K562 (cell line): ENCODE results near the gene NDUFA3.

Source experiments
- BHLHE40 ChIP-seq: IDR thresholded peaks from 2 replicates; pipeline ENCODE4 v1.6.1; 2011; ENCODE audit warnings: low read length, improper control_type of control experiment
- ELF4 ChIP-seq: fragments of 450-650 bp; formaldehyde crosslinking; IDR thresholded peaks from 2 replicates; pipeline ENCODE4 v1.4.0; 2022; ENCODE audit warnings: missing genetic modification characterization
- POLR2A ChIP-seq: fragments of 450-650 bp; conservative IDR thresholded peaks from 2 replicates; pipeline ENCODE4 v1.6.1; 2016
- TRIM28 ChIP-seq: fragments of 450-650 bp; IDR thresholded peaks from 2 replicates; pipeline ENCODE4 v1.6.1; 2017
- ZNF121 ChIP-seq: sonication (generic); formaldehyde crosslinking; conservative IDR thresholded peaks from 2 replicates; pipeline ENCODE4 v1.8.0; 2022; ENCODE audit warnings: missing genetic modification reagents
- ZNF764 ChIP-seq: fragments of 250-450 bp; sonication (Bioruptor Pico); IDR thresholded peaks from 2 replicates; pipeline ENCODE4 v1.4.0; 2020; ENCODE audit warnings: low read depth, mild to moderate bottlenecking, moderate library complexity
- ZNF77 ChIP-seq: fragments of 250-450 bp; sonication (Bioruptor Pico); IDR thresholded peaks from 2 replicates; pipeline ENCODE4 v1.5.0; 2020
- TF ChIP-seq, protein P1 (sequence below), 3 experiments: IDR thresholded peaks in 2 of 3; conservative IDR thresholded peaks in 1 of 3; 2 replicates each; pipeline ENCODE4 v1.5.1; 2011 to 2012; ENCODE audit warnings: low read length in 3 of 3, mild to moderate bottlenecking in 3 of 3, control low read depth in 2 of 3, improper control_type of control experiment in 1 of 3, inconsistent platforms in 1 of 3, low read depth in 1 of 3, mixed read lengths in 1 of 3, moderate library complexity in 1 of 3; ENCODE audit not compliant: insufficient read depth in 2 of 3
- TF ChIP-seq, protein P2 (sequence below): fragments of 250-450 bp; sonication (Bioruptor Pico); IDR thresholded peaks from 2 replicates; pipeline ENCODE4 v1.5.0; 2020; ENCODE audit warnings: mild to moderate bottlenecking, borderline replicate concordance
- TF ChIP-seq, protein P3 (sequence below): fragments of 200-600 bp; sonication (generic); IDR thresholded peaks from one replicate; pipeline ENCODE4 v1.6.1; 2012; ENCODE audit warnings: mild to moderate bottlenecking, low read depth, low read length, inconsistent platforms
- TF ChIP-seq, protein P4 (sequence below): sonication (generic); formaldehyde crosslinking; IDR thresholded peaks from 2 replicates; pipeline ENCODE4 v1.8.0; 2022; ENCODE audit warnings: mild to moderate bottlenecking, missing genetic modification reagents

DNA sequence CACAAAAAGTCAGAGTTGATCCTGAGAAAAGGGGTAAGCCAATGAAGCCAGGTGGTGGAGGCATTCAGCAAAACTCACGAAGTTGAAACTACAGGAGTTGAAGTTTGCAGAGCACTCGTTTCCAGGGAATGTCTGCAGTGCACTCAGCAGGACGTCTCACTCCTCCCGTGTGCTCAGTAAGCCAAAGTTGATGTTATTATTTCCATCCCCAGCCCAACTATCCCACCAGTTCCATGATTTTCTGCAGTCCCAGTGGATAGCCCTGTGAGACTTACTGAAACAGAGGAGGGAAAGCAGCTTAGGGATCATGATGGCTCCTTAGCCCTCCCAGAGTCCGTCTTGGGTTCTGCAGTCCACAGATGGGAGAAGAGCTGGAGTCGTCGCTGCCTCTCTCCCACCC, 21.6 kb upstream of the NDUFA3 start, which contains the start of gene TARM1:
- TF ChIP-seq, protein P1, sequence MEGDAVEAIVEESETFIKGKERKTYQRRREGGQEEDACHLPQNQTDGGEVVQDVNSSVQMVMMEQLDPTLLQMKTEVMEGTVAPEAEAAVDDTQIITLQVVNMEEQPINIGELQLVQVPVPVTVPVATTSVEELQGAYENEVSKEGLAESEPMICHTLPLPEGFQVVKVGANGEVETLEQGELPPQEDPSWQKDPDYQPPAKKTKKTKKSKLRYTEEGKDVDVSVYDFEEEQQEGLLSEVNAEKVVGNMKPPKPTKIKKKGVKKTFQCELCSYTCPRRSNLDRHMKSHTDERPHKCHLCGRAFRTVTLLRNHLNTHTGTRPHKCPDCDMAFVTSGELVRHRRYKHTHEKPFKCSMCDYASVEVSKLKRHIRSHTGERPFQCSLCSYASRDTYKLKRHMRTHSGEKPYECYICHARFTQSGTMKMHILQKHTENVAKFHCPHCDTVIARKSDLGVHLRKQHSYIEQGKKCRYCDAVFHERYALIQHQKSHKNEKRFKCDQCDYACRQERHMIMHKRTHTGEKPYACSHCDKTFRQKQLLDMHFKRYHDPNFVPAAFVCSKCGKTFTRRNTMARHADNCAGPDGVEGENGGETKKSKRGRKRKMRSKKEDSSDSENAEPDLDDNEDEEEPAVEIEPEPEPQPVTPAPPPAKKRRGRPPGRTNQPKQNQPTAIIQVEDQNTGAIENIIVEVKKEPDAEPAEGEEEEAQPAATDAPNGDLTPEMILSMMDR (IDR thresholded peaks at IDR 0.05 in 2 of 3, conservative IDR thresholded peaks at IDR 0.05 in 1 of 3; ENCODE audit: insufficient read depth in 2 of 3, low read depth in 1 of 3, low read length in 3 of 3), result no peak
- TF ChIP-seq TRIM28, result no peak
- TF ChIP-seq POLR2A, result no peak
- no peak for TF ChIP-seq ZNF77 (CRISPR knock-in tag)
- TF ChIP-seq ELF4 (CRISPR knock-in tag), result no peak
- TF ChIP-seq ZNF121, result no peak
- TF ChIP-seq, protein P2, sequence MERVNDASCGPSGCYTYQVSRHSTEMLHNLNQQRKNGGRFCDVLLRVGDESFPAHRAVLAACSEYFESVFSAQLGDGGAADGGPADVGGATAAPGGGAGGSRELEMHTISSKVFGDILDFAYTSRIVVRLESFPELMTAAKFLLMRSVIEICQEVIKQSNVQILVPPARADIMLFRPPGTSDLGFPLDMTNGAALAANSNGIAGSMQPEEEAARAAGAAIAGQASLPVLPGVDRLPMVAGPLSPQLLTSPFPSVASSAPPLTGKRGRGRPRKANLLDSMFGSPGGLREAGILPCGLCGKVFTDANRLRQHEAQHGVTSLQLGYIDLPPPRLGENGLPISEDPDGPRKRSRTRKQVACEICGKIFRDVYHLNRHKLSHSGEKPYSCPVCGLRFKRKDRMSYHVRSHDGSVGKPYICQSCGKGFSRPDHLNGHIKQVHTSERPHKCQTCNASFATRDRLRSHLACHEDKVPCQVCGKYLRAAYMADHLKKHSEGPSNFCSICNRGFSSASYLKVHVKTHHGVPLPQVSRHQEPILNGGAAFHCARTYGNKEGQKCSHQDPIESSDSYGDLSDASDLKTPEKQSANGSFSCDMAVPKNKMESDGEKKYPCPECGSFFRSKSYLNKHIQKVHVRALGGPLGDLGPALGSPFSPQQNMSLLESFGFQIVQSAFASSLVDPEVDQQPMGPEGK, result no peak
- no peak for TF ChIP-seq BHLHE40
- TF ChIP-seq ZNF764 (CRISPR knock-in tag), result no peak
- TF ChIP-seq, protein P3, sequence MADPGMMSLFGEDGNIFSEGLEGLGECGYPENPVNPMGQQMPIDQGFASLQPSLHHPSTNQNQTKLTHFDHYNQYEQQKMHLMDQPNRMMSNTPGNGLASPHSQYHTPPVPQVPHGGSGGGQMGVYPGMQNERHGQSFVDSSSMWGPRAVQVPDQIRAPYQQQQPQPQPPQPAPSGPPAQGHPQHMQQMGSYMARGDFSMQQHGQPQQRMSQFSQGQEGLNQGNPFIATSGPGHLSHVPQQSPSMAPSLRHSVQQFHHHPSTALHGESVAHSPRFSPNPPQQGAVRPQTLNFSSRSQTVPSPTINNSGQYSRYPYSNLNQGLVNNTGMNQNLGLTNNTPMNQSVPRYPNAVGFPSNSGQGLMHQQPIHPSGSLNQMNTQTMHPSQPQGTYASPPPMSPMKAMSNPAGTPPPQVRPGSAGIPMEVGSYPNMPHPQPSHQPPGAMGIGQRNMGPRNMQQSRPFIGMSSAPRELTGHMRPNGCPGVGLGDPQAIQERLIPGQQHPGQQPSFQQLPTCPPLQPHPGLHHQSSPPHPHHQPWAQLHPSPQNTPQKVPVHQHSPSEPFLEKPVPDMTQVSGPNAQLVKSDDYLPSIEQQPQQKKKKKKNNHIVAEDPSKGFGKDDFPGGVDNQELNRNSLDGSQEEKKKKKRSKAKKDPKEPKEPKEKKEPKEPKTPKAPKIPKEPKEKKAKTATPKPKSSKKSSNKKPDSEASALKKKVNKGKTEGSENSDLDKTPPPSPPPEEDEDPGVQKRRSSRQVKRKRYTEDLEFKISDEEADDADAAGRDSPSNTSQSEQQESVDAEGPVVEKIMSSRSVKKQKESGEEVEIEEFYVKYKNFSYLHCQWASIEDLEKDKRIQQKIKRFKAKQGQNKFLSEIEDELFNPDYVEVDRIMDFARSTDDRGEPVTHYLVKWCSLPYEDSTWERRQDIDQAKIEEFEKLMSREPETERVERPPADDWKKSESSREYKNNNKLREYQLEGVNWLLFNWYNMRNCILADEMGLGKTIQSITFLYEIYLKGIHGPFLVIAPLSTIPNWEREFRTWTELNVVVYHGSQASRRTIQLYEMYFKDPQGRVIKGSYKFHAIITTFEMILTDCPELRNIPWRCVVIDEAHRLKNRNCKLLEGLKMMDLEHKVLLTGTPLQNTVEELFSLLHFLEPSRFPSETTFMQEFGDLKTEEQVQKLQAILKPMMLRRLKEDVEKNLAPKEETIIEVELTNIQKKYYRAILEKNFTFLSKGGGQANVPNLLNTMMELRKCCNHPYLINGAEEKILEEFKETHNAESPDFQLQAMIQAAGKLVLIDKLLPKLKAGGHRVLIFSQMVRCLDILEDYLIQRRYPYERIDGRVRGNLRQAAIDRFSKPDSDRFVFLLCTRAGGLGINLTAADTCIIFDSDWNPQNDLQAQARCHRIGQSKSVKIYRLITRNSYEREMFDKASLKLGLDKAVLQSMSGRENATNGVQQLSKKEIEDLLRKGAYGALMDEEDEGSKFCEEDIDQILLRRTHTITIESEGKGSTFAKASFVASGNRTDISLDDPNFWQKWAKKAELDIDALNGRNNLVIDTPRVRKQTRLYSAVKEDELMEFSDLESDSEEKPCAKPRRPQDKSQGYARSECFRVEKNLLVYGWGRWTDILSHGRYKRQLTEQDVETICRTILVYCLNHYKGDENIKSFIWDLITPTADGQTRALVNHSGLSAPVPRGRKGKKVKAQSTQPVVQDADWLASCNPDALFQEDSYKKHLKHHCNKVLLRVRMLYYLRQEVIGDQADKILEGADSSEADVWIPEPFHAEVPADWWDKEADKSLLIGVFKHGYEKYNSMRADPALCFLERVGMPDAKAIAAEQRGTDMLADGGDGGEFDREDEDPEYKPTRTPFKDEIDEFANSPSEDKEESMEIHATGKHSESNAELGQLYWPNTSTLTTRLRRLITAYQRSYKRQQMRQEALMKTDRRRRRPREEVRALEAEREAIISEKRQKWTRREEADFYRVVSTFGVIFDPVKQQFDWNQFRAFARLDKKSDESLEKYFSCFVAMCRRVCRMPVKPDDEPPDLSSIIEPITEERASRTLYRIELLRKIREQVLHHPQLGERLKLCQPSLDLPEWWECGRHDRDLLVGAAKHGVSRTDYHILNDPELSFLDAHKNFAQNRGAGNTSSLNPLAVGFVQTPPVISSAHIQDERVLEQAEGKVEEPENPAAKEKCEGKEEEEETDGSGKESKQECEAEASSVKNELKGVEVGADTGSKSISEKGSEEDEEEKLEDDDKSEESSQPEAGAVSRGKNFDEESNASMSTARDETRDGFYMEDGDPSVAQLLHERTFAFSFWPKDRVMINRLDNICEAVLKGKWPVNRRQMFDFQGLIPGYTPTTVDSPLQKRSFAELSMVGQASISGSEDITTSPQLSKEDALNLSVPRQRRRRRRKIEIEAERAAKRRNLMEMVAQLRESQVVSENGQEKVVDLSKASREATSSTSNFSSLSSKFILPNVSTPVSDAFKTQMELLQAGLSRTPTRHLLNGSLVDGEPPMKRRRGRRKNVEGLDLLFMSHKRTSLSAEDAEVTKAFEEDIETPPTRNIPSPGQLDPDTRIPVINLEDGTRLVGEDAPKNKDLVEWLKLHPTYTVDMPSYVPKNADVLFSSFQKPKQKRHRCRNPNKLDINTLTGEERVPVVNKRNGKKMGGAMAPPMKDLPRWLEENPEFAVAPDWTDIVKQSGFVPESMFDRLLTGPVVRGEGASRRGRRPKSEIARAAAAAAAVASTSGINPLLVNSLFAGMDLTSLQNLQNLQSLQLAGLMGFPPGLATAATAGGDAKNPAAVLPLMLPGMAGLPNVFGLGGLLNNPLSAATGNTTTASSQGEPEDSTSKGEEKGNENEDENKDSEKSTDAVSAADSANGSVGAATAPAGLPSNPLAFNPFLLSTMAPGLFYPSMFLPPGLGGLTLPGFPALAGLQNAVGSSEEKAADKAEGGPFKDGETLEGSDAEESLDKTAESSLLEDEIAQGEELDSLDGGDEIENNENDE, result no peak
- TF ChIP-seq, protein P4, sequence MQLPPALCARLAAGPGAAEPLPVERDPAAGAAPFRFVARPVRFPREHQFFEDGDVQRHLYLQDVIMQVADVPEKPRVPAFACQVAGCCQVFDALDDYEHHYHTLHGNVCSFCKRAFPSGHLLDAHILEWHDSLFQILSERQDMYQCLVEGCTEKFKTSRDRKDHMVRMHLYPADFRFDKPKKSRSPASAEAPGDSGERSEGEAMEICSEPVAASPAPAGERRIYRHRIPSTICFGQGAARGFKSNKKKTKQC (CRISPR knock-in tag), result no peak
